TTC549 (cell line): ENCODE results near the gene CDK7.
"Not testable (repeated sequence)": the region's sequence is repeated elsewhere in the genome, so short reads cannot be mapped to it uniquely, and the experiment has no call there.

ENCODE experiments used
- FAIRE-seq: peaks from 2 replicates; lab custom pipeline; 2012; peaks lifted over from hg19 to GRCh38; lab: Jason Lieb, UNC

The CDK7 gene

GRCh38 chr5:69234457-69235268, at the start of gene CDK7:
TSS of gene CDK7 (plus strand) at chr5:69234886. CDS start at chr5:69234976, 90 bp downstream.
- FAIRE-seq: peak; percentile 47

- no peak for FAIRE-seq
Observed at GRCh38 chr5:69187342-69187741, 47.3 kb upstream of the CDK7 start.

- no peak for FAIRE-seq
Observed at GRCh38 chr5:69188811-69189161, 45.9 kb upstream of the CDK7 start.

DNA sequence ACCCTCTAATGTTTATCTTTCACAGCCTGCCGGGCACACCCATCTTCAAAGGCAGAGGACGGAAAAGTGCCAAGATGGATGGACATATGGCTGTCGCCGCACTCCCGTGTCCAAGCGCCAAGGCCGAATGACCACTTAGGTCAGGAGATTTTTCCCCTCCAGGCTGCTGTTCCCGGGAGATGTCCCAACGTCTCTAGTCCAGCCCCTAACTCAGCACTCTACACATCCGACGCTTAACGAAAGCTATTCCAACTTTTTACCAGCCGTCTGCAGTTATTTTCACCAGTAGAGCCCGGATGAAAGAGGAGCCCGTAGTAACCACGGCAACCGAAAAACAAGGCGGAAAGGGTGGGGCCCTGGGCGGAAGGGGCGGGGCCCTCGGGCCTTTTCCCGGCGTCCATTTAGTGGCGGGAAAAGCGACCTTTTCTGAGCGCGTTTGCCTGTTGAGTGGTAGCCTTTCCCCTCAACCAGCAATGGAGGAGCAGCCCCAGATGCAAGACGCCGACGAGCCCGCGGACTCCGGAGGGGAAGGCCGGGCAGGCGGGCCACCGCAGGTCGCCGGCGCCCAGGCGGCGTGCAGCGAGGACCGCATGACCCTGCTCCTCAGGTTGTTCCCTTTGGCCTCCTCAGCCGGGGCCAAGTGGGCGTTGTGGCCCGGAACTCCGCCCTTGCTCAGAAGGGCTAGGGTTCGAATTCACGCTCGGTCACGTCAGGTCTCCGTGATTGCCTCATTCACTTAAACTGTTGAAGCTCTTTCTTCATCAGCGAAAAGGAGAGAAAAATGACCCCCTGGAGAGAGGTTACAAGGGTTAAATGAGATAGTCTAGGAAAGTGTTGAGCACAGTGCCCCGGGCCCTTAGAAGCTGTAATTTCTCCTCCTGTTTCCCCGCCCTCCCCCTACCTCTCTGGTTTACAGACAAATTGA, 45.3 kb upstream of the CDK7 start, which contains the start of gene CENPH:
Gene CENPH, plus strand, starts transcription at position 422 of the 925 bp plus-strand sequence. Its CDS starts 52 bp downstream, at position 474.
- FAIRE-seq: peak; percentile 78

- no peak for FAIRE-seq
Observed at GRCh38 chr5:69202497-69202896, 32.2 kb upstream of the CDK7 start.

GRCh38 chr5:69206528-69207190, 28.0 kb upstream of the CDK7 start:
- no peak for FAIRE-seq

DNA sequence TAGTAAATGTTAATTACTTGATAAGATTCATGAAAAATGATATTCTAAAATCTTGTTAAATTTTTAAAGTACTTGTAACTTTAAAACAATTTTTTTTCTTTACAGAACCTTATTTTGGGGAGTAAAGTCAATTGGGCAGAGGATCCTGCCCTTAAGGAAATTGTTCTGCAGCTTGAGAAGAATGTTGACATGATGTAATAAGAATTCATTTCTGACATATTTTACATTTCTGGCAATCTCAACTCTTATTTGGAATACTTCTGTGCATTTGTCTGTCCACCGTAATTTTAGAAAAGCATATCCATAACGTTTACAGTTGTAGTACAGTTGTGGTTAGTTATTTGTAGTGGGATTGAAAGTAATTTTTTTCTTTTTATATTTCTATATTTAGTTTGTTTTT, 25.1 kb upstream of the CDK7 start:
- no peak for FAIRE-seq

DNA sequence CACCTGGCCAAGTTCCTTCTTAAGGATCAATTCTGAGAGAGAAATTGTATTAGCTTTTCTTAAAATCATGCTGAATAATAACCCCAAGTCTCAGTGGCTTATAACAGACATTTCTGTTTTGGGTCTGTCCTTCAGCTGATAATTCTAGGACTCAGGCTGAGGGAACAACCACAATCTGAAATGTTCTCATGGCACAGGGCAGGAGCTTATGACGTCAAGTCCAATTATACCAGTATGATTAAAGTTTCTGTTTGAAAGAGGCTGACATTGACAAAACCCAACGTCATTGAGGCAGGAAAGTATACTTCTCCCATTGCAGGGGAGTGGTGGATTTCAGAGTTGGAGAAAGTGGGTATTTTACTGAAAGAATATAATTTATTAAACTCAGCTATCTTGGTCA, 23.5 kb upstream of the CDK7 start:
- no peak for FAIRE-seq

GRCh38 chr5:69212022-69212421, 22.7 kb upstream of the CDK7 start:
- no peak for FAIRE-seq

GRCh38 chr5:69213513-69214215, 21.0 kb upstream of the CDK7 start:
- FAIRE-seq: no peak

- no peak for FAIRE-seq
Observed at GRCh38 chr5:69217151-69217511, 17.6 kb upstream of the CDK7 start.

DNA sequence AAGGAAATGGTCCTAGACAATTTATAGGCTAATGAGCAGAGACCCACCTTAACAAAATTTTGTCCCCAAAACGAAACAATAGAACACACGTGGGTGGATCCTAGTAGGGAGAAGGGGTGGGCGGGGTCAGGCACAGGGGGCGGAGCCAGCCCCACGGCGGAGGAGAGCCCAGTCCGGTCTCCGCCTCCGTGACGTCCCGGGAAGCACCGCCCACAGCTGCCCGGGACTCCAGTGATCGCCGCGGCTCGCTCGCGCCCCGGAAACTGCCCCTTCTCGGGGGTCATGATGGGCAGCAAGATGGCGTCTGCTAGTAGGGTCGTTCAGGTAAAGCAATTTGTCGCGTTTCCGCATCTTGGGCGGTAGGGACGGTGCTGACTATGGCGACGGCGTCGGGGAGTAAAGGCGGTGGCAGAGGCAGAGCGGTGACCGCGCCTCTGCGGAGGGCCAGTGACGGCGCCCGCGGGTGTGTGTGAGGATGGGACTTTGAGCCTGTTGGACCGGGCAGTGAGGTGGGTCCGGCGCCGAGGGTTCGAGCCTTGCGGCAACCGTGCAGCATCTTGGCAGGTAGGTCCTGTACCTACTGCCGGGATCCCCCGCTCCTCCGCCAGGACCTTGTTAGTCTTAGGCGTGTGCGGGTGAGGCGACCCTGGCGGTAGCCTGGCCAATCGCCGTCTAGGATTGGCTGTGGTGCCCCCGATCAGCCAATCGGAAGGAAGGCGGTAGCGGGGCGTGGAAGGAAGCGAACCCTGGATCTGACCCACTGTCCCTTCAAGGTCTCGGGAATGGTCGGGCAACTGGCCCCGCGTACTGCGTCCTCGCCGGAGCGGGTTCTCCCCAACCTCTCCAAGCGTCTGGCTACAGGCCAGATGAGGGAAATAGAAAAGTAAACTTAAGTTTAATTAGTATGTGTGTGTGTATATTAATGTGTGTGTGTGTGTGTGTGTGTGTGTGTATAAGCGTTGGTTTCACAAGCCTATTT, 16.8 kb upstream of the CDK7 start:
- FAIRE-seq: no peak

GRCh38 chr5:69219939-69220338, 14.7 kb upstream of the CDK7 start:
- FAIRE-seq: no peak

DNA sequence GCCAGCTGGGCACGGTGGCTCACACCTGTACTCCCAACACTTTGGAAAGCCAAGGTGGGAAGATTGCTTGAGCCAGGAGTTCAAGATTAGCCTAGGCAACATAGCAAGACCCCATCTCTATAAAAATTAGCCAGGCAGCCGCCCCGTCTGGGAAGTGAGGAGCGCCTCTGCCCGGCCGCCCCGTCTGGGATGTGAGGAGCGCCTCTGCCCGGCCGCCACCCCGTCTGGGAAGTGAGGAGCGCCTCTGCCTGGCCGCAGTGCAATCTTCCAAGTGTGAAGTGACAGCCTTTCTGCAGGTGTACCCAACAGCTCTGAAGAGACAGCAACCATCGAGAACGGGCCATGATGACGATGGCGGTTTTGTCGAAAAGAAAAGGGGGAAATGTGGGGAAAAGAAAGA, 14.3 kb upstream of the CDK7 start:
- not testable (repeated sequence) for FAIRE-seq

DNA sequence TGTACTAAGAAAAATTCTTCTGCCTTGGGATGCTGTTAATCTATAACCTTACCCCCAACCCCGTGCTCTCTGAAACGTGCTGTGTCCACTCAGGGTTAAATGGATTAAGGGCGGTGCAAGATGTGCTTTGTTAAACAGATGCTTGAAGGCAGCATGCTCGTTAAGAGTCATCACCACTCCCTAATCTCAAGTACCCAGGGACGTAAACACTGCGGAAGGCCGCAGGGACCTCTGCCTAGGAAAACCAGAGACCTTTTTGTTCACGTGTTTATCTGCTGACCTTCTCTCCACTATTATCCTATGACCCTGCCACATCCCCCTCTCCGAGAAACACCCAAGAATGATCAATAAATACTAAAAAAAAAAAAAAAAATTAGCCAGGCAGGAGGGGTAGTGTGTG, 13.9 kb upstream of the CDK7 start:
- not testable (repeated sequence) for FAIRE-seq

GRCh38 chr5:69224520-69224919, 10.2 kb upstream of the CDK7 start:
- FAIRE-seq: no peak

DNA sequence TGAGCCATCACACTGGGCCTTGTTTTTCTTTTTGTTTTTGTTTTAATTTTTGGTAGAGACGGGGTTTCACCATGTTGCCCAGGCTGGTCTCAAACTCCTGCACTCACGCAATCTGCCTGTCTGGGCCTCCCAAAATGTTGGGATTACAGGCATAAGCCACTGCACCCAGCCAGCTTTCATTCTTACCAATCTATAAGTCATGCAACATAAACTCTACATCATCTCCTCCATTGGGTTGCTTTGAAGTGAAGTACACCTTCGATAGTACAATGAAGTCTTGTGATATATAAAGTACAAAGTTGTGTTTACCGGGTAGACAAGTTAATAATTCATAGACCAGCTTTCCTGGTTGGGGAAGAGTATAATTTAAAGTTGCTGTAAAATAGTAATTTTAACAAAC, 8.8 kb upstream of the CDK7 start:
- no peak for FAIRE-seq

DNA sequence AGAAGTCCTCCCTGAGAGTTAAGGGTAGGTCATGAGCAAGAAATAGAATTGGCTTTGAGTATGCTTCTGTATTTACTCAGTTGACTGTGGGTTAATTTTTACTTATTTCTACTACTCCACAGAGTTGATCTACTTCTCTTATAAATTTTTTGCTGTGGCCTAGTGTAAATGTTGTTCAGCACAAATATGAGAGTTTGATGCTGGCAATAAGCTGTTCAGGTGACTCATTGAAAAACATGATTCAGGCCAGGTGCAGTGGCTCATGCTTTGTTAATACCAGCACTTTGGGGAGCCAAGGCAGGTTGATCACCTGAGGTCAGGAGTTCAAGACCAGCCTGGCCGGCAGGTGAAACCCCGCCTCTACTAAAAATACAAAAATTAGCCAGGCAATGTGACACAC, 4.5 kb upstream of the CDK7 start:
- no peak for FAIRE-seq

DNA sequence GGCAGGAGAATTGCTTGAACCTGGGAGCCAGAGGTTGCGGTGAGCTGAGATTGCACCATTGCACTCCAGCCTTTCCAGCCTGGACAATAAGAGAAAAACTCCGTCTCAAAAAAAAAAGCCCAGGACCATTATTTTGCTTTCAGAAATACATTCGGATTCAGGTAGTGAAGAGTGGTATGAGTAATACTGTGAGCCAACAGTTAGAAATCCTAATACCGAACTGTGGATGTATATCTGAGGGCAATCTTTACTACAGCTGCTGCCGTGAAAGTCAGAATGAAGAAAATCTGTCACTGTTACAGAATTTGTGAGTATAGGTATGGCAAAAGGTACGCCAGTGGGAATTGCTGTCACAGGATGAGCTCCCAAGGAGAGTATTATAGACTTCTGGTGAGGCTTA, 3.4 kb upstream of the CDK7 start:
- no peak for FAIRE-seq

DNA sequence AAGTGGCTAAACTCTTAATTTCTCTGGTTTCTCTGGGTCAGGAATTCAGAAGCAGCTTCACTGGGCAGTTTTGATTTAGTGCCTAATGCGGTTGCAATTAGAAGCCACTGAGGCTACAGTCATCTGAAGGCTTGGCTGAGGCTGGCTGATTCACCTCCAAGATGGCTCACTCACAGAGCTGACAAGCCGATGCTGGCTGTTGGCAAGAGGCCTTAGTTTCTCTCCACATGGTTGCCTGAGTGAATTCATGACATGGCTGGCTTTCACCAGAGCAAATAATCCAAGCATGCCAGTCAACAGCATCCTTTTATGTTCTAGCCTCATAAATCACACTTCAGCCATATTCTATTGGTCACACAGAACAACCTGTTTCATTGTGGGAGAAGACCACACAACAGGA, 2.8 kb upstream of the CDK7 start:
- FAIRE-seq: no peak

DNA sequence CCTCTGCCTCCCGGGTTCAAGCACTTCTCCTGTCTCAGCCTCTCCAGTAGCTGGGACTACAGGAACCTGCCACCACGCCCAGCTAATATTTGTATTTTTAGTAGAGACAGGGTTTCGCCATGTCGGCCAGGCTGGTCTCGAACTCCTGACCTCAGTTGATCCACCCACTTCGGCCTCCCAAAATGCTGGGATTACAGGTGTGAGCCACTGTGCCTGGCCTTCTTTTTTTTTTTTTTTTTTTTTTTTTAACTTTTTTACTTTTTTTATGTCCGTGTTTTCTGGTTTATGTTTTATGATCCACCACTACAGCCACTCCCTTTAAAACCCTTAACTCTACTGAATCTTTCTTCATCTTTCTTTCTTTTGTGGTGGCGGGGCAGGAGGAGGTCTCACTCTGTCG, 2.0 kb downstream of the CDK7 start:
- FAIRE-seq: not testable (repeated sequence)
